ENCODE data around the gene SCD. TPM values are rescaled to one million over a fixed set of nuclear protein-coding genes. Genes with fewer than 3 reads are reported as not detected.

The SCD gene
- total and polyA plus RNA-seq, 9 of the 15 experiments (the other 6 are each of a cell fraction or from before 2014, with no cell fraction given): 114 to 486 (median 188) TPM

DNA sequence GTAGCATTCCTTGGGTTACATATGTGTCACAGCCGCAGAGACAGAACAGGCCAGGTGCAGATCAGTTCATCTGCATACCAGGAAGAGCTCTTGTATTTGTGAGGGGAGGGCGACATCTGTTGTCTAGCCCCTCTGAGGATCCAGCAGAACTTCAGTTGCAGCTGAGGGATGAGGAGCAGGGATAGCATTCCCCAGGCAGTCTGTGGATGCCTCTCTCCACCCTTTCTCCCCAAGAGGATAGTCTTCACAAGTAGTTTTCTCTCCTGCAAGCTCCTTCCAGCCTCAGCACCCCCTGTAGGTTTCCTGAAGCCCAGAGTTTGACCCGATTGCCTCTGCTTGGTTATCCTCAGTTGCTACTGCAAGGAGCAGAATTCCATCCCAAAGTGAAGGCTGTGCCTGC, 2.6 kb downstream of the SCD start (continued):
- TF ChIP-seq, protein P1, sequence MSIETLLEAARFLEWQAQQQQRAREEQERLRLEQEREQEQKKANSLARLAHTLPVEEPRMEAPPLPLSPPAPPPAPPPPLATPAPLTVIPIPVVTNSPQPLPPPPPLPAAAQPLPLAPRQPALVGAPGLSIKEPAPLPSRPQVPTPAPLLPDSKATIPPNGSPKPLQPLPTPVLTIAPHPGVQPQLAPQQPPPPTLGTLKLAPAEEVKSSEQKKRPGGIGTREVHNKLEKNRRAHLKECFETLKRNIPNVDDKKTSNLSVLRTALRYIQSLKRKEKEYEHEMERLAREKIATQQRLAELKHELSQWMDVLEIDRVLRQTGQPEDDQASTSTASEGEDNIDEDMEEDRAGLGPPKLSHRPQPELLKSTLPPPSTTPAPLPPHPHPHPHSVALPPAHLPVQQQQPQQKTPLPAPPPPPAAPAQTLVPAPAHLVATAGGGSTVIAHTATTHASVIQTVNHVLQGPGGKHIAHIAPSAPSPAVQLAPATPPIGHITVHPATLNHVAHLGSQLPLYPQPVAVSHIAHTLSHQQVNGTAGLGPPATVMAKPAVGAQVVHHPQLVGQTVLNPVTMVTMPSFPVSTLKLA (conservative IDR thresholded peaks at IDR 0.05): no peak
- TF ChIP-seq GATAD2A (IDR thresholded peaks at IDR 0.05) (no peak), STAG1 (CRISPR knock-in tag; IDR thresholded peaks at IDR 0.05; ENCODE audit: borderline replicate concordance) (no peak)

DNA sequence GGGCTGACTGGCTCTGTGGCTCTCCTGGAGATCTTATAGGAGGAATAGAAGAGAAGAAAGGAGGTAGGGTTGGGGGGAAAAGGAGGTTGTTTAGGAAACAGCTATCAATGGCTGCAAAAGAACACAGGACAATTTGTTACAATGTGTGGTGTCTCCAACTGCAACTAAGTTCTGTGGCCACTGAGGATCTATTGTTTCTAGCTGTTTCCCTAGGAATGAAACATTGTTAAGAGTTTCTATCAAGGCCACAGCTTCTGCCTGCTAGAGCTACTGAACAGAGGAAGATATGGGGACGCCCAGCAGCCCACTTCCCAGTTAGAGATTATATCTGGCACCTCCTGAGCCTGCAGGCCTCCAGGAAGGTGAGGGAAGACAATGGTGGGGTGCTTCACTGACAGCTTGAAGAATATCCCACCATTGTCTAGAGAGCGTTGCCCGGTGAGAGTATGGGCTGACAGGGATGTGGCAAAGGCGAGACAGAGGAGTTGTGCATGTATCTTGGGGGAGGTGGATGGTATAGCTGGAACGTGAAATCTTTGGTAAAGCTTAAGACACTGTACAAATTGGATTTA, 4.0 kb downstream of the SCD start:
- Histone ChIP-seq H3K79me2 (ENCODE audit: control insufficient read depth, insufficient read depth, low read length) (peaks cover 98% of the 10 kb centered on the region), H3K9ac (ENCODE audit: insufficient read depth in 1 of 2, low read depth in 2 of 2, low read length in 2 of 2) (peak overlapping the region; percentile 83 to 84; a peak in 3 of 4 replicates), H3K27me3 (ENCODE audit: control insufficient read depth in 2 of 2, insufficient read depth in 2 of 2, low read length in 2 of 2) (no peaks in the 10 kb centered on the region), H4K20me1 (replicated peaks; ENCODE audit: control insufficient read depth, insufficient read depth, low read length) (peaks cover 54% of the 10 kb centered on the region), H3K36me3 (ENCODE audit: control insufficient read depth, insufficient read depth, low read length) (peaks cover 84% of the 10 kb centered on the region), H3K9me1 (ENCODE audit: control insufficient read depth, insufficient read depth, low read length) (no peaks in the 10 kb centered on the region), H3K4me1 (replicated peaks in 1 of 2; ENCODE audit: control insufficient read depth in 2 of 2, insufficient read depth in 2 of 2, low read length in 2 of 2) (peaks cover 18 to 37% of the 10 kb centered on the region in 2 experiments; a peak in 4 of 5 replicates), H2AFZ (ENCODE audit: low read depth, low read length) (no peak overlapping the region), H3K4me2 (ENCODE audit: insufficient read depth, low read length) (peak overlapping the region; percentile 87), H3K9me3 (replicated peaks; ENCODE audit: control insufficient read depth, insufficient read depth, low read depth, low read length) (no peaks in the 10 kb centered on the region), H3K27ac (ENCODE audit: extremely low read depth, low read depth, low read length) (peak overlapping the region; percentile 23; the same call in 1 of the 3 replicates), H3K4me3 (peak overlapping the region; percentile 93)
- 38% methylated on average over 5 of the region's 5 CpGs for WGBS (ENCODE audit: insufficient coverage, low coverage, missing lambda C conversion rate)
- FAIRE-seq (no peak), ATAC-seq (no peak), DNase-seq (ENCODE audit: extremely low read depth in 1 of 4, low spot score in 3 of 4) (no peak)
- in situ Hi-C loops (cut with MboI) (no loop called here), intact Hi-C loops (cut with micrococcal nuclease) (no loop called here)
- TF ChIP-seq ESRRB (CRISPR knock-in tag; IDR thresholded peaks at IDR 0.05; ENCODE audit: borderline replicate concordance): no peak
- 0 out of 2 replicates have a peak, but pooled peaks have one; percentile 3 for TF ChIP-seq TEAD4 (IDR thresholded peaks at IDR 0.05; ENCODE audit: low read length)
- no peak for TF ChIP-seq TEAD4 (CRISPR knock-in tag; IDR thresholded peaks at IDR 0.05; ENCODE audit: borderline replicate concordance)
- no peak; the same call in 1 of the 2 replicates for TF ChIP-seq POLR2A (conservative IDR thresholded peaks at IDR 0.05)
- TF ChIP-seq KDM5B (IDR thresholded peaks at IDR 0.05; ENCODE audit: insufficient replicate concordance, low read depth, low read length): peak; percentile 32
- TF ChIP-seq ILK (tag; IDR thresholded peaks at IDR 0.05; ENCODE audit: borderline replicate concordance, low read depth): no peak
- TF ChIP-seq DNMT1 (IDR thresholded peaks at IDR 0.05): no peak
- TF ChIP-seq POLR3A (IDR thresholded peaks at IDR 0.05; ENCODE audit: borderline replicate concordance, extremely low read depth, insufficient read depth, insufficient read length): no peak
- ChIA-PET POLR2A (interaction anchor here (0.6 to 1.9 kb wide), 7 partner anchors 9 to 71 kb away, joined by 3 to 10 read pairs (median 5); no protein-coding TSS in a partner anchor), CTCF (ENCODE audit: low intra/inter-chr PET ratio) (no interaction called here)
- no TSS peak for BruUV-seq (replicated peaks)
